Smooth muscle cell (in vitro differentiated cells): ENCODE measurements around the gene COMP. TPM values are rescaled to one million over a fixed set of nuclear protein-coding genes. Genes with fewer than 3 reads are reported as not detected.

Experiments
- DNase-seq: peaks from one replicate; lab custom pipeline; 2025; ENCODE audit not compliant: unreplicated experiment; lab: John Stamatoyannopoulos, UW
- H2AFZ ChIP-seq: fragments of 200-600 bp; sonication (generic); 2 replicates; pipeline ENCODE4 v1.6.0; 2016; ENCODE audit warnings: antibody characterized with exemption, low read depth, mild to moderate bottlenecking
- H3F3A ChIP-seq: fragments of 200-600 bp; sonication (generic); 2 replicates; pipeline ENCODE4 v1.6.0; 2017; ENCODE audit warnings: antibody characterized with exemption, low read depth
- H3K27ac ChIP-seq: fragments of 200-600 bp; sonication (generic); 2 replicates; pipeline ENCODE4 v1.5.1; 2016; ENCODE audit warnings: low read depth, mild to moderate bottlenecking
- H3K27me3 ChIP-seq: fragments of 200-600 bp; sonication (generic); 2 replicates; pipeline ENCODE4 v1.6.1; 2016; ENCODE audit warnings: low read depth, mild to moderate bottlenecking
- H3K36me3 ChIP-seq: fragments of 200-600 bp; sonication (generic); 2 replicates; pipeline ENCODE4 v1.5.1; 2016; ENCODE audit warnings: low read depth
- H3K4me1 ChIP-seq: fragments of 200-600 bp; sonication (generic); 2 replicates; pipeline ENCODE4 v1.5.1; 2016; ENCODE audit warnings: low read depth
- H3K4me2 ChIP-seq: fragments of 200-600 bp; sonication (generic); 2 replicates; pipeline ENCODE4 v1.6.0; 2016; ENCODE audit warnings: mild to moderate bottlenecking
- H3K4me3 ChIP-seq: fragments of 200-600 bp; sonication (generic); 2 replicates; pipeline ENCODE4 v1.5.1; 2016; ENCODE audit warnings: mild to moderate bottlenecking
- H3K79me2 ChIP-seq: fragments of 200-600 bp; sonication (generic); 2 replicates; pipeline ENCODE4 v1.6.0; 2016; ENCODE audit warnings: low read depth, mild to moderate bottlenecking
- H3K9ac ChIP-seq: fragments of 200-600 bp; sonication (generic); 2 replicates; pipeline ENCODE4 v1.6.0; 2016; ENCODE audit warnings: low read depth
- H3K9me3 ChIP-seq: fragments of 200-600 bp; sonication (generic); replicated peaks from 2 replicates; pipeline ENCODE4 v1.5.1; 2016; ENCODE audit warnings: low read depth
- H4K20me1 ChIP-seq: fragments of 200-600 bp; sonication (generic); 2 replicates; pipeline ENCODE4 v1.6.0; 2016; ENCODE audit warnings: low read depth
- CTCF ChIP-seq: fragments of 200-600 bp; sonication (generic); IDR thresholded peaks from 2 replicates; pipeline ENCODE4 v1.5.1; 2017; ENCODE audit warnings: borderline replicate concordance, mild to moderate bottlenecking, antibody characterized with exemption; ENCODE audit not compliant: insufficient read depth, poor library complexity, severe bottlenecking
- WGBS: methylation state at CpG from one replicate; pipeline ENCODE4 v1.1.7; 2016; ENCODE audit warnings: low lambda C conversion rate; 5-methylcytosine and 5-hydroxymethylcytosine counted together
- polyA plus RNA-seq: library from polyadenylated mRNA; unstranded; fragments of >200 nt; fragmentation: Nextera tagmentation; extraction: Ambion mirVana; gene quantifications from 2 replicates; pipeline ENCODE4 v1.2.1, GENCODE V29; 2016
- total RNA-seq: library from RNA; depleted of rRNA; stranded (reverse); fragments of >200 nt; gene quantifications from 2 replicates; pipeline ENCODE4 v1.2.3, GENCODE V29; 2014

COMP gene
- total and polyA plus RNA-seq, 2 experiments from 2014 or later, result 196 to 901 TPM

GRCh38 chr19:18791315-18791678 lies 192 bp upstream of the COMP start:
- Histone ChIP-seq H3K4me1 (peaks cover 6% of the 10 kb centered on the region), H3K9me3 (no peaks in the 10 kb centered on the region), H3K4me3 (peak overlapping the region; percentile 45), H3K36me3 (no peaks in the 10 kb centered on the region), H3F3A (no peaks in the 10 kb centered on the region), H3K27ac (no peak overlapping the region), H2AFZ (no peak overlapping the region), H3K4me2 (peak overlapping the region; percentile 84), H3K27me3 (peaks cover 60% of the 10 kb centered on the region), H4K20me1 (peaks cover 17% of the 10 kb centered on the region), H3K9ac (no peak overlapping the region), H3K79me2 (no peaks in the 10 kb centered on the region)
- 53% methylated on average over 15 of the region's 21 CpGs for WGBS
- TF ChIP-seq CTCF, result no peak
- no peak for DNase-seq

- no peak for DNase-seq
- H3K79me2 ChIP-seq, result no peaks in the 10 kb centered on the region
- H3K4me3 ChIP-seq, result peak overlapping the region; percentile 45
- H3K4me2 ChIP-seq, result peak overlapping the region; percentile 84
- H3K27me3 ChIP-seq, result peaks cover 71% of the 10 kb centered on the region
- 1% methylated on average over 41 of the region's 65 CpGs for WGBS
- H3K9me3 ChIP-seq, result no peaks in the 10 kb centered on the region
- no peak overlapping the region for H3K27ac ChIP-seq
- no peaks in the 10 kb centered on the region for H3K4me1 ChIP-seq
- H3K36me3 ChIP-seq, result no peaks in the 10 kb centered on the region
- peaks cover 17% of the 10 kb centered on the region for H4K20me1 ChIP-seq
- no peak overlapping the region for H2AFZ ChIP-seq
- H3F3A ChIP-seq, result no peaks in the 10 kb centered on the region
- H3K9ac ChIP-seq, result no peak overlapping the region
- no peak for TF ChIP-seq CTCF
Measured at GRCh38 chr19:18789883-18790565, 1.1 kb downstream of the COMP start.

GRCh38 chr19:18789422-18789869 lies 1.7 kb downstream of the COMP start:
- Histone ChIP-seq H3K4me2 (peak overlapping the region; percentile 84), H3K4me1 (no peaks in the 10 kb centered on the region), H3K36me3 (no peaks in the 10 kb centered on the region), H3K9ac (no peak overlapping the region), H3K79me2 (no peaks in the 10 kb centered on the region), H4K20me1 (peaks cover 23% of the 10 kb centered on the region), H3K9me3 (no peaks in the 10 kb centered on the region), H3F3A (no peaks in the 10 kb centered on the region), H3K4me3 (peak overlapping the region; percentile 45), H3K27ac (no peak overlapping the region), H2AFZ (no peak overlapping the region), H3K27me3 (peaks cover 71% of the 10 kb centered on the region)
- 11% methylated on average over 16 of the region's 38 CpGs for WGBS
- TF ChIP-seq CTCF, result no peak
- DNase-seq, result no peak
